Measurements from ENCODE around the gene ZC2HC1B.

ZC2HC1B gene

DNA sequence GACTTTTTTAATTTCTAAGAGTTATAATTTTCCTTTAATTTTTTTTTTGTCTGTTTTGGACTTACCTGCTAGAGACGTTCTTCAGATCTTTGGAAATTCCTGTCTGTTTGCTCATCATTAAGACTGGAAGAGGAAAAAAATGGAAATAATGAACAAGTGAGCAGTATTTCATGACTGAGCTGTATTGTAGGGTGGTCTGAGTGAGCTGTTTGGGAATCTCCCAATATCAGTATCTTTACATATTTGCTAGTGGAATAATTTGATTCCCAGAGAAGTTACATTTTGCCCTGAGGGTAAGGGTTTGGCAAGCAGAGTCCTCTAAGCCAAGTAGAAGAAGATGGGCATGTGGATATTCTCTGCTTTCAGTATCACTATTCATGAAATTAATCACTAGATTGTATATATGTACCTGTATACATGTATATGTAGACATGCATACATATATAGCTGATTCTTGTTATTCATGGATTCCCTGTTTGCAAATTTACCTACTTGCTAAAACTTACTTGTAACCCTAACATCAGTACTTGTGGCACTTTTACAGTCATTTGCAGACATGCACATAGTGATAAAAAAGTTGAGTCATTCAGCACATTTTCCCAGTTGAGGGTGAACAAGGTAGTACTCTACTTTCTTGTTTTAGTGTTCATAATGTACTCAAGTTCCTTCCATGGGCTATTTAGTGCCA lies 13.5 kb downstream of the ZC2HC1B start:
- no peak for ATAC-seq (replicated peaks)

DNA sequence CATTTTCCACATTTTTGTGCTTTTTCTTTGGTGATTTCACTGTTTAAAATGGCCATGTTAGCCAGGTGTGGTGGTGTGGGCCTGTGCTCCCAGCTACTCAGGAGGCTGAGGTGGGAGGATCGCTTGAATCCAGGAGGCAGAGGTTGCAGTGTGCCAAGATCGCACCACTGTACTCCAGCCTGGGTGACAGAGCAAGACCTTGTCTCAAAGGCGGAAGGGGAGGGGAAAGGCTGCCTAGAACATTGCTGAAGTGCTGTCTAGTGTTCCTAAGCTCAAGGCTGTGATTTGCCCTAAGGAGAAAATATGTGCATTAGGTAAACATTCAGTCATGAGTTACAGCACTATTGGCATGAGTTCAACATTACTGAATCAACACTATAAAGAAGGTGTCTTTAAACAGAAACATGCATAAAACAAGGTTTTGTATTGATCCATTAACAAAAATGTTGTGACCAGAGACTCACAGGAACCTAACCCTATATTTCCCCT lies 14.0 kb downstream of the ZC2HC1B start:
- no peak overlapping the region for H3K4me3 Mint-ChIP-seq
- H3K27ac Mint-ChIP-seq, result no peak overlapping the region
- H3K27me3 Mint-ChIP-seq, result no peaks in the 10 kb centered on the region
- no peaks in the 10 kb centered on the region for H3K36me3 Mint-ChIP-seq (ENCODE audit: insufficient read depth)
- H3K4me1 Mint-ChIP-seq (ENCODE audit: low read depth in 2 of 2), result peaks cover 1 to 2% of the 10 kb centered on the region in 2 donors
- no peaks in the 10 kb centered on the region for H3K9me3 Mint-ChIP-seq
- ATAC-seq (replicated peaks) (no peak), DNase-seq (no peak)

More for the DNA sequence above, 13.5 kb downstream of the ZC2HC1B start:
- no peak for DNase-seq
- Mint-ChIP-seq H3K36me3 (ENCODE audit: insufficient read depth) (no peaks in the 10 kb centered on the region), H3K27ac (no peak overlapping the region), H3K9me3 (no peaks in the 10 kb centered on the region), H3K27me3 (no peaks in the 10 kb centered on the region), H3K4me1 (ENCODE audit: low read depth in 2 of 2) (peaks cover 5 to 6% of the 10 kb centered on the region in 2 donors), H3K4me3 (no peak overlapping the region)

DNA sequence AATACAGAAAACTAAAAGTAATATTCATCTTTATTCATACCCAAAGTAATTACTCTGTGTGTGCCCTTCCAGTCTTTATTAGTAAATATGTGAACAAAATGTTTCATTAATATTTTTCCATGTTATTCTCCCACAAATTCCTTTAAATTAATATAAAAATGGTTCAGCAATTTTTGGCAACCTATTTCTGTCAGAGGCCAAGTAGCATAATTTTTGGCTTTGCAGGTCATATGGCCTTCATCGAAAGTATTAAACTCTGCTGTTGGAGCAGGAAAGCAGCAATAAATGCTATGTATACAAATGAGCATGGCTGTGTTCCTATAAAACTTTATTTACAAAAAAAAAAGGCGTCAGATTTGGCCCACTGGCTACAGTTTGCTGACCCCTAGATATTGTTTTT lies 16.1 kb downstream of the ZC2HC1B start:
- Mint-ChIP-seq H3K4me3 (no peak overlapping the region), H3K4me1 (ENCODE audit: low read depth in 2 of 2) (no peaks in the 10 kb centered on the region), H3K36me3 (ENCODE audit: insufficient read depth) (no peaks in the 10 kb centered on the region), H3K9me3 (no peaks in the 10 kb centered on the region), H3K27me3 (no peaks in the 10 kb centered on the region), H3K27ac (no peak overlapping the region)
- DNase-seq (no peak), ATAC-seq (replicated peaks) (no peak)

DNA sequence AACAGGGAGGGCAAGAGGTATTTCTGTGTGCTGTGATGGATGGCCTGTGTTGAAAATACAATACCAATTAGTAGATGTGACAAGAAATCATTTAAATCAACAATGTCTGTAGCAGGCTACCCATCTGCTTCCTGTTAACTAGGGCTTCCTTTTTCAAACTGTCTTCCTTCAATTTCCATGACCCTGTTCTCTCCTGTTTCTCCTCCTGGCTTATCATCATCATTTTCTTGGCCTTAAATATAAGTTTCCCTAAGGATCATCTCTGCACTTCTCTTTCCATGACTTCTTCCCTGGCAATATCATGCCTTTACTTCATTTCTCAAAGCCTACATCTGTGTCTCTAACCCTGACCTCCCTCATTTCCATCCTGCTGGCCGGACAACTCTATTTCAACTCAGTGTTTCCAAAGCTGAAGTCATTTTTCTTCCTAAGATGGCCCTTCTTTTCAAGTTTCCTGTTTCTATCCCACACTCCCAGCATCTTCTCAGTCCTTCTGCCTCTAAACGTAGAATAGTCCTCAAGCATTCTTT lies 18.2 kb downstream of the ZC2HC1B start:
- Mint-ChIP-seq H3K9me3 (no peaks in the 10 kb centered on the region), H3K4me3 (no peak overlapping the region), H3K27ac (no peak overlapping the region), H3K4me1 (ENCODE audit: low read depth in 2 of 2) (no peaks in the 10 kb centered on the region), H3K36me3 (ENCODE audit: insufficient read depth) (no peaks in the 10 kb centered on the region), H3K27me3 (no peaks in the 10 kb centered on the region)
- ATAC-seq (replicated peaks) (no peak), DNase-seq (no peak)

DNA sequence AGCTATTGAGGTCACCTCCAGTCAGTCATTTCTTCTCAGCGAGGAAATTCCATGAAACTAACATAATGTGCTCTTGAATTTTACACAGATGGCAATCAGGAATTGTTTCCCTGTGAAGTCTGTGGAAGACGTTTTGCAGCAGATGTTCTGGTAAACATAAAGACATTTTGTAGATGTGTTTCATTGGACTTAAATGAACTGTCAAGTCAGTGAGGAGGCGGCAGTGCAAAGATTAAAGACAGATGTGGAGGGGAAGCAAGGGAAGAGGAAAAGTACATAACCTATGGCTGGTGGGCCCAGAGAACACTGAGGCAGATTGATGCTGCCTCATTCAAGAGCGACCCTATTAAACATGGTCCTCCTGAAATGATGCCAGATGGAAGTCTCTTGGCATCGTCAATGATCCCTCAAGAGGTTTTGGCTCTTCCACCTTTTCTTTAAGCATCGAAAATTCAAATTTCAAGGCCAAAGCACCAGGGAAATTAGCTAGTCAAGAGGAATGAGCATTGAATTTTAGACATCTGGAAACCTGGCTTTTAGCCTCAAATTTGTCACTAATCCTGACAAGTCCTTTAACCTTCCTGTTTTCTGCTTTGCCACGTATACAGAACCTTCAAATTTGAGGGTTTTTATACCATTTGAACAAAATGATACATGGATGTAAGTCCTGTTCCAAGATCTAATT lies 20.1 kb downstream of the ZC2HC1B start:
- H3K4me3 Mint-ChIP-seq, result no peak overlapping the region

DNA sequence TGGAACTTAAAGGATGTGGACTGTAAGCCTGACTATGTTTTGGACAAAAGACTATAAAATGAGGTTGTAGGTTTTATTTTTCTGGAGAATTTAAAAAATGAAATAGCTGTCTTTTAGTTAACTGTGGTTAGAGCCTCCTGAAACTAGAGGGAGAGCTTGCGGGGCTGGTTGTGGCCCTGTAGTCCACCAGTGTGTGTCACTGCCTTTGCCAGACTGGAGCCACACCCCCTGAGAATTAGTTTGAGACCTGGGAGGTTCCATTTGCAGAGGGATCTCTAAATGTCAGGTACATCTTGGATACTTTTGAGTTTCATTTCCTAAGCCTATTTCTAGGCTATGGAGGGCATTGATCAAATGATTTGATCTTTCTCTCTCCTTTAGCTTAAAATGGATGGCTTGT lies 20.8 kb downstream of the ZC2HC1B start:
- Mint-ChIP-seq H3K27ac (no peak overlapping the region), H3K36me3 (ENCODE audit: insufficient read depth) (no peaks in the 10 kb centered on the region), H3K27me3 (peaks cover 0 to 11% of the 10 kb centered on the region in 2 donors), H3K4me1 (ENCODE audit: low read depth in 2 of 2) (no peaks in the 10 kb centered on the region), H3K4me3 (no peak overlapping the region), H3K9me3 (no peaks in the 10 kb centered on the region)
- ATAC-seq (replicated peaks), result no peak
- DNase-seq, result no peak

More for the DNA sequence above, 20.1 kb downstream of the ZC2HC1B start:
- H3K27me3 Mint-ChIP-seq, result peaks cover 0 to 8% of the 10 kb centered on the region in 2 donors
- H3K9me3 Mint-ChIP-seq, result no peaks in the 10 kb centered on the region
- ATAC-seq (replicated peaks), result no peak
- no peaks in the 10 kb centered on the region for H3K4me1 Mint-ChIP-seq (ENCODE audit: low read depth in 2 of 2)
- DNase-seq, result no peak
- H3K36me3 Mint-ChIP-seq (ENCODE audit: insufficient read depth), result no peaks in the 10 kb centered on the region
- no peak overlapping the region for H3K27ac Mint-ChIP-seq

DNA sequence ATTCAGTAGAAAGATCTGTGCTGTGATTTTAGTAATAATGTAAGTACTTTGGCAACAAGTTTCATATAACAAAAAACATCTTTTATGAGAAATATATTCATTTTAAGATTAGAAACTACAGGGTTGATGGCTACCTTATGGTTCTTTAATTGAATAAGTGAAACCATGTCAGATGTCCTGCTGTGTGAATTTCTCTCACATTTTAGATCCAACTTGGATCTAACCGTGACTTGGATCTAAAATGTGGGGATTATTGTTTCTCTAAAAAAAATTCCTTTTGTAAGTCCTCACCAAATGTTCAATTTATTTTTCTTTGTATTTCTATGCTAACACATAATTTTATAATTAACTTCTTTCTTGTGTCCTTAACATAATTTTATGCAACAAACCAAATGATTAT lies 30.4 kb downstream of the ZC2HC1B start:
- no peak overlapping the region for H3K27ac Mint-ChIP-seq
- no peaks in the 10 kb centered on the region for H3K9me3 Mint-ChIP-seq
- no peaks in the 10 kb centered on the region for H3K4me1 Mint-ChIP-seq (ENCODE audit: low read depth in 2 of 2)
- H3K27me3 Mint-ChIP-seq, result peaks cover 0 to under 1% of the 10 kb centered on the region in 2 donors
- no peak for DNase-seq
- no peak overlapping the region for H3K4me3 Mint-ChIP-seq
- ATAC-seq (replicated peaks), result no peak
- no peaks in the 10 kb centered on the region for H3K36me3 Mint-ChIP-seq (ENCODE audit: insufficient read depth)

DNA sequence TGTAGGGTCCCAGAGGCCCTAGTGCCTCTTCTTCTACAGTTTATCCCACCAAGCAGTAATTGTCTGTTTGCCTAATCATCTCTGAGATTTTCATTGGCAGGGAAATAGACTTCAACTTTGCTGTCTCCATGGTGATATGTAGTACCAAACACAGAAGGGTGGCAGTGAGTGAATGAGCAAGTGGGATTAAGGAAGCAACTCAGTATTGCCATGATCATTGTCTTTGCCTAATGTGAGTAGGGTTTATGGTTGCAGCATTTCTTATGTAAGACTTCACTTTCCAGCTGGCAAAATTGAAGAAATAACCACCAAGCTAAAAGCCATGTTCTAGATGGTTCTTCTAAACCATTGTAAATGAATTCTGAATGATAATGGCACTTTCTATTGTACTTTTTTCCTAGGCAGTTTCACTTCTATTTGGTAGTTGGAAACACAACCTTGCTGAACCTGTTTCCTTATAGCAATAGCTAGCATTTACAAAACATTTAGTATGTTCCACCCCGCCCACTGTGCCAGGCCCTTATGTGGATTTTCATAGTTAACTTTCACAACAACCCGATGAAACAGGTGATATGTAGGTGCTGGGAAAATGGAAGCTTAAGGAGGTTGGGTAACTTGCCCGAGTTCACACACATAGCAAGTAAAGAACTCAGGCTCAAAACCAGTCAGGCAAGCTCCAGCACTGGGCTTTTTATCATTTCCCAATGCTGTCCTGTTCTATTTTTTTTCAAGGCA lies 32.0 kb downstream of the ZC2HC1B start:
- Mint-ChIP-seq H3K9me3 (no peaks in the 10 kb centered on the region), H3K4me1 (ENCODE audit: low read depth in 2 of 2) (no peaks in the 10 kb centered on the region), H3K4me3 (no peak overlapping the region), H3K36me3 (ENCODE audit: insufficient read depth) (no peaks in the 10 kb centered on the region), H3K27me3 (no peaks in the 10 kb centered on the region), H3K27ac (no peak overlapping the region)
- DNase-seq (no peak), ATAC-seq (replicated peaks) (no peak)

DNA sequence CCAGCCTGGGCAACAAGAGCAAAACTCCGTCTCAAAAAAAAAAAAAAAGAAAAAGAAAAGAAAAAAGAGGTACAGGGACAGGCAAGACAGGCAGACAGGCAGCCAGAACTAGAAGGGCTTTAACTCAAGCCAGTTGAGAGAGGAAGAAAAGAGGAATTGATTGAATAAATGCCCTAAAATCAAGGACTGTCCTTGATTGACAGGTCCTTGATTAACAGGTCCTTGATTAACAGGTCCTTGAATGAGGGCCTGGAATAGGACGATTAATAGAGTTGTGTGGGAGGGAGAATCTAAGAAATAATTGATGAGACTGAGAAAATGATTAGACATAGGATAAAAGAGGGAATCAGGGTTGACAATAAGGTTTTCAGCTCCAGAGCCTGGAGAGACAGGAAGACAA lies 36.1 kb downstream of the ZC2HC1B start:
- no peak overlapping the region for H3K4me3 Mint-ChIP-seq
- ATAC-seq (replicated peaks) (no peak), DNase-seq (no peak)
- H3K27me3 Mint-ChIP-seq, result no peaks in the 10 kb centered on the region
- no peaks in the 10 kb centered on the region for H3K9me3 Mint-ChIP-seq
- no peak overlapping the region for H3K27ac Mint-ChIP-seq
- no peaks in the 10 kb centered on the region for H3K36me3 Mint-ChIP-seq (ENCODE audit: insufficient read depth)
- H3K4me1 Mint-ChIP-seq (ENCODE audit: low read depth in 2 of 2), result no peaks in the 10 kb centered on the region

DNA sequence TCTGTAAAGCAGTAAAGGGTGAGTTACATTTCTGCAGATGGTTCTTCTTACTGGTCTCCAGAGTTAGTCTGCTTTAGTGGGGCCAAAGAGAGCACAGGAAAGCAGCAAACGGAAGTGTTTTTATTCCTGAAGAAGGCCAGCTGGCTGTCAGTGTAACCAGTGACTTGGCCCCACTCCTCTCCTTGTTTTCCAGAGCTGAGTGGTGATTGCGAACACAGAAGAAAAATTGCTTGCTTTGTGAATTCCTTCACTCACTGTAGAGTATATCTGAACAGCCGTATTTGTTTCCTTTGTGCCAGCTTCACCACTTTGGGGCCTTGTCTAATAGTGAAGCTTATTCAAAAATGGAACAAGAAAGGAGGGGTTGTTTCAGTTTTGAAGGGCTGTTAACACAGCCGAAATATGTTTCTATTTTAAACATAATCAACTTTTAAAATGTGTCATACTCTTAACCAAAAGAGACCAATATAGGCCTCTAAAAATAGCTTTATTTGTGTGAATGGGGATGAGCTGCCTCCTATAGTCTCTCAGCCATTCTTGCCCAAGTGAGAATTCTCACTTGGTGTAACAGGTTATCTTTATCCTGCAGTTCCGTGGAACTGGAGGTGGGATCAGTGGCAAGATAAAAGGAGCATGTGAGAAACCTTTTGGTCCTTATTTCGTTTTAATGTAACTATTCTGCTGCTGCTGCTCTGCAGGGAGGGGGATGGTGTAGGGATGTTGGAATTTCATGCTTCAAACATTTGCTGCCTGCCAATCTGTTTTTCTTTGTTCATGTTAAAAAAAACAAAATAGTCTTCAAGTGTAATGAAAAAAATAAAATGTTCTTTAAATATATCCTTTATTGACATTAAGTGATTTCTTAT lies 37.8 kb downstream of the ZC2HC1B start:
- Mint-ChIP-seq H3K4me1 (ENCODE audit: low read depth in 2 of 2) (no peaks in the 10 kb centered on the region), H3K27me3 (no peaks in the 10 kb centered on the region), H3K27ac (no peak overlapping the region), H3K9me3 (no peaks in the 10 kb centered on the region), H3K4me3 (no peak overlapping the region), H3K36me3 (ENCODE audit: insufficient read depth) (no peaks in the 10 kb centered on the region)
- ATAC-seq (replicated peaks) (no peak), DNase-seq (no peak)

DNA sequence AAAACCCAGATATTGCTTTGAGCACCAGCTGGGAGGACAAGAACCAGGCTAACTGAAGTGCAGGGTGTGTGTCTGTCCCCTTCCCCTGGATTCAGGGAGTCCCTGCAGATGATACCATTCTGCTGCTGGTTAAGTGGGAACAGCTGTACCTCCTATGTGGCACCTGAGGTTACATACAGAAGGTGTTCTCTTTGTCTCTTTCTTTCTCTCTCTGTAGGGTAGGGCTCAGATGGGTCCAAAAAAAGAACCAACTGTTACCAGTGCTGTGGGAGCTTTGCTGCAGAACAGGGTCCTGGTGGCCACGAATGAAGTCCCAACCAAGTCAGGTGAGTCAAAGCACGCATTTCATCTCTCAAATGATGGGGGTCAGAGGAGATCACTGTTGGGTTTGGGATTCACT lies 38.6 kb downstream of the ZC2HC1B start:
- DNase-seq (no peak), ATAC-seq (replicated peaks) (no peak)
- no peaks in the 10 kb centered on the region for H3K4me1 Mint-ChIP-seq (ENCODE audit: low read depth in 2 of 2)
- no peak overlapping the region for H3K4me3 Mint-ChIP-seq
- H3K36me3 Mint-ChIP-seq (ENCODE audit: insufficient read depth), result no peaks in the 10 kb centered on the region
- H3K9me3 Mint-ChIP-seq, result no peaks in the 10 kb centered on the region
- no peak overlapping the region for H3K27ac Mint-ChIP-seq
- H3K27me3 Mint-ChIP-seq, result no peaks in the 10 kb centered on the region

DNA sequence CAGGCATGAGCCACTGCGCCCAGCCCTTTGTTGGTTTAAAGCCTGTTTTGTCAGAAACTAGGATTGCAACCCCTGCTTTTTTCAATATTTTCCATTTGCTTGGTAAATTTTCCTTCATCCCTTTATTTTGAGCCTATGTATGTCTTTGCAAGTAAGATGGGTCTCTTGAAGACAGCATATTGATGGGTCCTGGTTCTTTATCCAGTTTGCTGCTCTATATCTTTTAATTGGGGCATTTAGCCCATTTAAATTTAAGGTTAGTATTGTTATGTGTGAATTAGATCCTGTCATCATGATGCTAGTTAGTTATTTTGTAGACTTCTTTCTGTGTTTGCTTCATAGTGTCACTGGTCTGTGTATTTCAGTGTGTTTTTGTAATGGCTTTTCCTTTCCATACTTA lies 46.8 kb downstream of the ZC2HC1B start:
- no peaks in the 10 kb centered on the region for H3K4me1 Mint-ChIP-seq (ENCODE audit: low read depth in 2 of 2)
- no peaks in the 10 kb centered on the region for H3K36me3 Mint-ChIP-seq (ENCODE audit: insufficient read depth)
- no peak overlapping the region for H3K4me3 Mint-ChIP-seq
- no peak overlapping the region for H3K27ac Mint-ChIP-seq
- no peak for DNase-seq
- peaks cover 0 to 7% of the 10 kb centered on the region in 2 donors for H3K27me3 Mint-ChIP-seq
- peaks cover 13 to 27% of the 10 kb centered on the region in 2 donors for H3K9me3 Mint-ChIP-seq
- ATAC-seq (replicated peaks), result no peak

DNA sequence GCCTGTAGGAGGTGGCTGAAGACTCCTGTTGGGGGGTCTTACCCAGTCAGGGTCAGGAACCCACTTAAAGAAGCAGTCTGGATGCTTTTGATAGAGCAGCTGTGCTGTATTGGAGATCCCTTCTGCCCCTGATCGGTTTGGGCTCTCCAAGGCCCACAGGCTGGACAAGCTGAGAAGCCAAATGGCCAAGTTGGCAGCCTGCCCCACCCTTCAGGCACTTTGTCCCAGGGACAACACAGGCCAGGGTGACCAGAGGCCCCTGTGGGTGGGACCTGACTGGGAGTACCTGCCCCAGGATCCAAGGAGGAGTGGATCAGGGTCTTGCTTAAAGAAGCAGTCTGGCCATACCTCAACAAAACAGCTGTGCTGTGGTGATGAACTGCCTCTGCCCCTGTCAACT lies 48.4 kb downstream of the ZC2HC1B start:
- Mint-ChIP-seq H3K4me1 (ENCODE audit: low read depth in 2 of 2) (no peaks in the 10 kb centered on the region), H3K4me3 (no peak overlapping the region), H3K36me3 (ENCODE audit: insufficient read depth) (no peaks in the 10 kb centered on the region), H3K9me3 (peaks cover 13 to 34% of the 10 kb centered on the region in 2 donors), H3K27ac (no peak overlapping the region), H3K27me3 (peaks cover 0 to 7% of the 10 kb centered on the region in 2 donors)
- ATAC-seq (replicated peaks) (no peak), DNase-seq (no peak)
